Activated CD8-positive, alpha-beta memory T cell treated with anti-CD3 and anti-CD28 coated beads, Interleukin-2, amount 10 ng/mL, durations not matched to agents 7 days and 5 days (primary cell): ENCODE results near the gene ZNF530. TPM values are rescaled to one million over a fixed set of nuclear protein-coding genes. Genes with fewer than 3 reads are reported as not detected.

Experiments used
- ATAC-seq: fragments of 150-1000 bp; cut with Tn5 transposase; one replicate; pipeline ENCODE4 v1.10.0; 2021; ENCODE audit warnings: moderate library complexity
- CTCF ChIA-PET: fragments of 350-600 bp; sonication (Branson Sonifier 250); formaldehyde crosslinking; loops from one replicate; lab custom pipeline; 2021; ENCODE audit warnings: antibody characterized with exemption; lab: Charles Lee
- DNase-seq: peaks from one replicate; pipeline ENCODE4 v3.0.0-alpha.2; 2020
- H3K27ac Mint-ChIP-seq: one replicate; pipeline ENCODE4 v1.8.0; 2021; ENCODE audit warnings: mild to moderate bottlenecking, mixed read lengths
- H3K27me3 Mint-ChIP-seq: one replicate; pipeline ENCODE4 v1.8.0; 2021; ENCODE audit warnings: mixed read lengths
- H3K36me3 Mint-ChIP-seq: one replicate; pipeline ENCODE4 v1.8.0; 2021; ENCODE audit warnings: mild to moderate bottlenecking, mixed read lengths
- H3K4me1 Mint-ChIP-seq: one replicate; pipeline ENCODE4 v1.8.0; 2021; ENCODE audit warnings: mixed read lengths
- H3K4me3 Mint-ChIP-seq: one replicate; pipeline ENCODE4 v1.8.0; 2021; ENCODE audit warnings: mild to moderate bottlenecking, moderate library complexity, mixed read lengths
- H3K9me3 Mint-ChIP-seq: one replicate; pipeline ENCODE4 v1.8.0; 2022; ENCODE audit warnings: low read depth, mixed read lengths
- total RNA-seq, 2 experiments: library from RNA; stranded (reverse); gene quantifications; one replicate each; pipeline ENCODE4 v1.2.3, GENCODE V29; 2021

Gene ZNF530
- 10 to 100 TPM; 10.6 to 12.4 TPM for total RNA-seq

DNA sequence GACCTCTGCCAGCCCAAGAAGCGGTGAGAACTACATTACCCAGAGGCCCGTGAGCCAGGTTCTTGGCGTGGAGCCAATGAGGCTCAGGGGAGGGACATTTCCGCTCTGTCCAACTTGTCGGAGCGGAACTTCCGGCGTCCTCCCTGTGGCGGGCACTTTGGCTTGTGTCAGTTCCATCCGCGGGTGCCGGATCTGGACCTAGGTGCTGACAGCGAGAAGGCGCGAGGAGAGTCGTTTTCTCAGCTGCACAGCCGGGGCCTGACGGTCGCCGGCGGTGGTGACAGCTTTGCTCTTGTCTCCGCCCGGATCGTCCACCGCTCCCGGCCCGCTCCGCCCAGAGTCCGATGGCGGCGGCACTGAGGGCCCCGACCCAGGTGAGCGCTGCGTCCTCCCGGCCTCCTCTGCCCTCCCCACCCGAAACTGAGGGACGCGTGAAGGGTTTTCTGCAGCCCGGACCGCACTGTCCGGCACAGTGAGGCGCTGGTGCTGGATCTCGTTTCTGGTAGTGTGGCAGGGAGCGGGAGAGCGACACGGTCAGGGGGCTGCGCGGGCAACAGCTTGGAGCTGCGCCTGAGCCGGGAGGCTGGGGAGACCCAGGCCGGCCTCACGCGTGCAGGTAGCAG is at the start of gene ZNF530:
Gene ZNF530, plus strand, starts transcription at position 125 of the 623 bp plus-strand sequence. CDS start 4,461 bp downstream, outside the sequence.
- CTCF ChIA-PET, result interaction anchor here (1.2 to 1.4 kb wide), 3 partner anchors 14 to 82 kb away, joined by 3 to 5 read pairs (median 3); partner anchors contain the start of genes ZNF134, ZNF211 and ZNF551

DNA sequence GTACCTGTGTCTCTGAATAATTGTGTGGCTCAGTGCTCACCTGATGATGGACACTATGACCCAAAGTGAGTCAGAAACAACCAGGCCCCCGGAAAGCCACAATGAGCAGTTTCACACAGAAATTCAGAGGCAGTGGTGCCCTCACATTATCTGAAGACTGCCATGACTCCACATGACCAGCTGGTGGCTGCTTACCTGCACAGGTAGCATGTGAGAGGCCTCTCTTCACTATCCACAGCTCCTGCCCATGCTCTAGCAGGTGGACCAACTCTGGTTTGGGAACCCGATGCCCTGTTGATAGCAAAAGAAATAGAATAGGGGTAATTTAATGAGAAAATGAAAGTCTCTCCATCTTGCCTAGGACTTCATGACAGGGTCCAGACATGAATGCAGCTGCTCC is 47.3 kb upstream of the ZNF530 start:
- no peak overlapping the region for H3K4me3 Mint-ChIP-seq
- CTCF ChIA-PET, result no interaction called here
- peaks cover 96% of the 10 kb centered on the region for H3K36me3 Mint-ChIP-seq
- no peaks in the 10 kb centered on the region for H3K27me3 Mint-ChIP-seq
- peaks cover 57% of the 10 kb centered on the region for H3K9me3 Mint-ChIP-seq
- H3K27ac Mint-ChIP-seq, result no peak overlapping the region
- ATAC-seq (no peak), DNase-seq (no peak)
- no peaks in the 10 kb centered on the region for H3K4me1 Mint-ChIP-seq

More for the DNA sequence above, at the start of gene ZNF530:
- H3K27me3 Mint-ChIP-seq, result no peaks in the 10 kb centered on the region
- peaks cover 17% of the 10 kb centered on the region for H3K4me1 Mint-ChIP-seq
- ATAC-seq (peak; percentile 99), DNase-seq (peak; percentile 94)
- peak within 1 kb of the TSS; percentile 78 for H3K27ac Mint-ChIP-seq
- peaks cover 31% of the 10 kb centered on the region for H3K9me3 Mint-ChIP-seq
- H3K36me3 Mint-ChIP-seq, result peaks cover 42% of the 10 kb centered on the region
- H3K4me3 Mint-ChIP-seq, result peak within 1 kb of the TSS; percentile 80

DNA sequence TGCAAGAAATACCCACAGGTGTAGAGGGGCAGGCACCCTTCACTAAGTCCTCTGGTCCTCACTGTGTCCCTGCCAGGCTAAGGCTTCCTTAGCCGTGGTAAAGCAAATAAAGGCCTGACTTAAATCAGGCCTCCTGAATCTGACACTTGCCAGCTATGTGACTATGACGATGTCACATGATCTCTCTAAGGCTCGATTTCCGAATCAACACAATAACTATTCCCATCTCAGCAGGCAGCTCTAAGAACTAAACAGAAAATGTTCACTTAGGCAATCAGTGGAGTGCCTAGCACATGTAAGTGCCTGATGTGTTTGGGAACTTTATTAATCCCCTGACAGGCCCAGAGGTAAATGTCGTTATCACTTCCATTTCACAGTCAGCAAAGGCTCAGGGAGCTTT is 42.0 kb upstream of the ZNF530 start:
- CTCF ChIA-PET, result no interaction called here
- Mint-ChIP-seq H3K36me3 (peaks cover 69% of the 10 kb centered on the region), H3K4me1 (peaks cover 25% of the 10 kb centered on the region), H3K9me3 (peaks cover 26% of the 10 kb centered on the region), H3K27ac (no peak overlapping the region), H3K4me3 (no peak overlapping the region), H3K27me3 (no peaks in the 10 kb centered on the region)
- DNase-seq (no peak), ATAC-seq (no peak)

DNA sequence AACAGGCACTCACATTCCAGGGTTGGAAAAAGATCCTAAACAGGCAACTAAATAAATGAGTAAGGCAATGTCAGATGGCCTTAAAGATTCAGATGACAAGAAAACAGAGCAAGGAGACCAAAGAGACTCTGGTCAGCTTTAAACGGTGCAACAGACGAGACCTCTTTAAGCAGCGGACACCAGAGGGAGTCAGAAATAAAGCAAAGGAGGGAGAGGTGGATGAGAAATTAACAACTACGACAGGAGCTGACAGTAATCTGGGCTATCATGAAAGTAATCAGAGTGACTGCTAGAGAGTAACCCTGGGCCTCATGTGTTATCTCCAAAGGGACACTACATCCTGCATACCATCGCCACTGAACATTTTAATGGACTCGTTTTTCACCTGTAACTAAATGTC is 41.2 kb upstream of the ZNF530 start:
- peak overlapping the region; percentile 90 for H3K27ac Mint-ChIP-seq
- CTCF ChIA-PET, result no interaction called here
- DNase-seq (no peak), ATAC-seq (no peak)
- H3K9me3 Mint-ChIP-seq, result peaks cover 27% of the 10 kb centered on the region
- peak overlapping the region; percentile 93 for H3K4me3 Mint-ChIP-seq
- H3K36me3 Mint-ChIP-seq, result peaks cover 61% of the 10 kb centered on the region
- H3K27me3 Mint-ChIP-seq, result no peaks in the 10 kb centered on the region
- peaks cover 25% of the 10 kb centered on the region for H3K4me1 Mint-ChIP-seq

DNA sequence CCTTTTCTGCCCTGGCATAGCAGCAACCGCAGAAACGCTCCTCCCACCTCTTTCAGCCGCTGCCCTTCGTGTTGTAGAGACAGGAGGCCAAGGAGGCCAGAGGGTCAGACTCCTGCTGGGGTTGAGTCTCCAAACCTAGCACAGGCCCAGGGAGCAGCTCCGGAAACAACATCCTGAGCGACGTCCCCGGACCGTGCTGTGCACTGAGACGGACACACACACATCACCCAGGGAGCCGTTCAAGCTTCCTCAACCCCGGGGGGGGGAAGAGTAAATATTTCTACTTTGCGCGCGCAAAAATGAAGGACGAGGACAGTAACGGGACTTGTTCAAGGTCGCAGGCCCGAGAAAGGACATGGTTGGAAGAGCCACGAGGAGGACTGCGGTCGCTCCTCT is 40.7 kb upstream of the ZNF530 start:
- Mint-ChIP-seq H3K27ac (peak overlapping the region; percentile 90), H3K4me1 (peaks cover 25% of the 10 kb centered on the region), H3K36me3 (peaks cover 56% of the 10 kb centered on the region), H3K4me3 (peak overlapping the region; percentile 93), H3K27me3 (no peaks in the 10 kb centered on the region), H3K9me3 (peaks cover 29% of the 10 kb centered on the region)
- ATAC-seq (peak; percentile 33), DNase-seq (peak; percentile 43)
- CTCF ChIA-PET, result no interaction called here

DNA sequence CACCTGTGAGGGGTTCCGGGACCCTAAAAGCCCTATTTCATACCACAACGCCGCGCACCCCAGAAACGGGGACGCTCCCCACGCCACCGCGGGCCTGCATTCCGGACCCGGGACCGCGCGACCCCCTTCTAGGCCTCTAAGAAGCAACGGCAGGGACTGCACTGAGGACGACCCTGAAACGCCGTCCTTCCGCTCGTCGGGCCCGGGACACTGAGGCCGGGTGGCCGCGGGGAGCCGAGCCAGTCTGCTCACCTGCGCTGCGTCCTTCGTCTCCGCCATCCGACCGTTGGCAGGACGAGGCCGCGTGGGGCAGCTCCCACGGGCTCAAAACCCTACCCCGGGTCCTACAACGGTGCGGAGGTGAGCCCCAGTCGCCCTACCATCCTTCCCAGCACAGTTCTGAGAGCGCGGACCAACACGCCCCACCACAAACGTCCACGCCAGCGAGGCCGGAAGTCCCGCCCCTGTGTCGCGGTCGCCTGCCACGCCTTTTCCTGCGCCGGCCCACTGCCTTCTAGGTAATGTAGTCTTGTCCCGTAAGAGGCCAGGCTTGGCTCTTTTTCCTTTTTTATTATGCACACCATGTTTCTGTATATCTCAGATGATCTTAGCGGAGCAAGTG is 40.2 kb upstream of the ZNF530 start, which contains the start of gene ZNF550:
Gene ZNF550, minus strand, starts transcription at position 460 of the 622 bp plus-strand sequence. Its CDS starts 181 bp downstream, at position 279.
- Mint-ChIP-seq H3K36me3 (peaks cover 51% of the 10 kb centered on the region), H3K27ac (peak within 1 kb of the TSS; percentile 90), H3K27me3 (no peaks in the 10 kb centered on the region), H3K4me1 (peaks cover 25% of the 10 kb centered on the region), H3K4me3 (peak within 1 kb of the TSS; percentile 93), H3K9me3 (peaks cover 27% of the 10 kb centered on the region)
- CTCF ChIA-PET, result no interaction called here
- peak; percentile 99 for ATAC-seq
- DNase-seq, result peak; percentile 90

DNA sequence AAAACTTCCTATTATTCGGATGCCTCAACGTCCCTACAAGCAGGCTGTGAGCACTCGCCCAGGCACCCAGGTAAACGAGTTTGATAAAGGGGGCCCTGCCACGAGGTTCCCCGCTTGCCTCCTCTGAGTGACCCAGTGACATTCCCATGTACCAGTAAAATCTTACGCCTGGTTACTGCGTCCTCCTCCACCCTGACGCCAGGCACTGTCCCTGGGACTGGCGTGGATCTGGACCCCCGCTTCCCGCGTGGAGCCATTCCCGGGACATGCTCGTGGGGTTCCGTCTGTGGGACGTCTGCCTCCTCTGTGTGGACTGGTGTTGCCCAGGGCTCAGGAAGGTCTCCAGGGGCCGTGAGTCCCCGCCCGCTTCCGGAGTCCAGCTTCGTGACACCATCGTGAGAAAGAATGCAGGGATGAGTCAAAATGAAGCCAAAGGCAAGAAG is 39.6 kb upstream of the ZNF530 start:
- CTCF ChIA-PET, result no interaction called here
- Mint-ChIP-seq H3K9me3 (peaks cover 25% of the 10 kb centered on the region), H3K27me3 (no peaks in the 10 kb centered on the region), H3K4me3 (peak overlapping the region; percentile 93), H3K27ac (peak overlapping the region; percentile 90), H3K36me3 (peaks cover 45% of the 10 kb centered on the region), H3K4me1 (peaks cover 25% of the 10 kb centered on the region)
- ATAC-seq (no peak), DNase-seq (no peak)

DNA sequence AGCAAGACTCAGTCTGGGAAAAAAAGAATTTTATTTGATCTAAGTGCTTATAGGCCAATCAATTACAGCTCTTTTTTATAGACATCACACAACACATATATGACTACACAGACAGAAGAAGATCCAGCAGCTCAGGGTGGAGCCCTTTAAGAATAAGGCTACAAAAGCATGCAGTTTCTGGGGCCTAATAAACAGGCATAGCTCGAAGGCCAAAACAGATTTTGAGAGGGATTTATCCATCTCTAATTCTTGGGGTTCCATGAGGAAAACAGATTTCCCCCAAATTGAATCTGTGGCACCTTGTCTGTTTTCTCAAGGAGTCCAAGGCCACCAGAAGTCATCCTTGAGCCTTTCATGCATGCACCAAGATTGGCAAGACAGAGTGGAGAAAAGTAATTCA is 36.1 kb upstream of the ZNF530 start:
- Mint-ChIP-seq H3K9me3 (peaks cover 32% of the 10 kb centered on the region), H3K4me3 (no peak overlapping the region), H3K27ac (no peak overlapping the region), H3K36me3 (peaks cover 19% of the 10 kb centered on the region), H3K27me3 (no peaks in the 10 kb centered on the region), H3K4me1 (peaks cover 16% of the 10 kb centered on the region)
- DNase-seq (no peak), ATAC-seq (no peak)
- CTCF ChIA-PET, result no interaction called here

DNA sequence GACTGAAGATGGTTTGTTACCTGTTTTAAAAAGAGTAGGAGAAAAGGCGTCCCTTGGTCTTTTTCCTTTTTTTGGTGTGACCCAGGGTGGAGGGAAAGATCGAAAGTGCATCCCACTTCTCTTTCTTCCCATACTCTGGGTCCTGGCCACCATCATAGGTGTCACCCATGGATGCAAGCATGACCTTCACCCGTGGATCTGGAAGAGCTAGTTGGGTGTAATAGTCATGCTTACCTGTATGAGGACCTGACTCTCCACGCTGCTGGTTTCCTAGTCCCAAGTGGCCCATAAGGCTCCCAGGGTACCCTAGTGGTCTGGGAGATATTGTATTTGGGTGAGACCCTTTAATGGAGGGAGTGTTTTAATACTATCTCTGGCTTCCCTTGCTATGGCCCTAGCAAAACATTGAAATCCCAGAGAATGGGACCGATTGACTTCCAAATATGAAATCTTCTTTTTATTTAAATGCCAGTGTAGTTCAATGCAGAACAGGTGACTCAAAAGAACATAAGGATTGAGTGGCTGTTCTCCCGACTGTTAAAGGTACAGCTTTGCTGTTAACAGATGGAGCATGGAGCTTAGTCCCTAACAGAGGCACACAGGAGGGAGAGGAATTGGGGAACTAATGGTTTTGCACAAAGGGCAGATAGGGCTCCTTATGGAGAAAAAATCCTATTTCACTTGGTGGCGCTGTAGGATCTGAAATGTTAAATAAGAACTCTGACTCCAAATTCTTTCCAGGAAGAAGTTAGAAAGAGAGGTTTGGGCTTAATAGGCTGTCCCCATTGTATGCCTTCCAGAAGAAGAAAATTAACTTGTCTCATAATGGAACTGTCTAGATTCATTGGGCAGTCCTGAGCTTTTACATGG is 33.1 kb upstream of the ZNF530 start:
- Mint-ChIP-seq H3K27me3 (no peaks in the 10 kb centered on the region), H3K36me3 (peaks cover 16% of the 10 kb centered on the region), H3K4me3 (no peak overlapping the region), H3K27ac (no peak overlapping the region), H3K4me1 (no peaks in the 10 kb centered on the region), H3K9me3 (peaks cover 40% of the 10 kb centered on the region)
- CTCF ChIA-PET, result no interaction called here
- no peak for ATAC-seq
- DNase-seq, result peak; percentile 34

DNA sequence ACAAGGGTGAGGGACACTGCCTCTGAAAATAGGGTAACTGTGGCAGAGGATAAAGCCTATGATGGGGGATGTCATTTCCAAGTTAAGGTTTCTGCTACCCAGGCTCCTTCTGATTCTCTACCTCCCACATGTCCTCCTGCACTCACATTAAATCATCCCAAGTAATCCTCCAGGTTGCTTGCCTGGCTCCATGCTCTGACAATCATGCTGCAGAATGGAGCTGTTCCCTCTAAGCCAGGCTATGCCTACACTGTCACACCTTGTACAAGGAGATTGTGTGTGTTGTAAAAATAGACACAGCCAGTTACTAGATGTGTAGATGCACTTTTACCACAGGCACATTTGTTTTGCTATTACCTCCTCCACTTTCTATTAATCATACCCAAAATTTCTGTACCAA is 29.0 kb upstream of the ZNF530 start:
- no peak overlapping the region for H3K4me3 Mint-ChIP-seq
- H3K27ac Mint-ChIP-seq, result no peak overlapping the region
- no peaks in the 10 kb centered on the region for H3K4me1 Mint-ChIP-seq
- H3K36me3 Mint-ChIP-seq, result peaks cover 54% of the 10 kb centered on the region
- H3K27me3 Mint-ChIP-seq, result no peaks in the 10 kb centered on the region
- no peak for ATAC-seq
- CTCF ChIA-PET, result no interaction called here
- H3K9me3 Mint-ChIP-seq, result peaks cover 56% of the 10 kb centered on the region
- DNase-seq, result no peak

DNA sequence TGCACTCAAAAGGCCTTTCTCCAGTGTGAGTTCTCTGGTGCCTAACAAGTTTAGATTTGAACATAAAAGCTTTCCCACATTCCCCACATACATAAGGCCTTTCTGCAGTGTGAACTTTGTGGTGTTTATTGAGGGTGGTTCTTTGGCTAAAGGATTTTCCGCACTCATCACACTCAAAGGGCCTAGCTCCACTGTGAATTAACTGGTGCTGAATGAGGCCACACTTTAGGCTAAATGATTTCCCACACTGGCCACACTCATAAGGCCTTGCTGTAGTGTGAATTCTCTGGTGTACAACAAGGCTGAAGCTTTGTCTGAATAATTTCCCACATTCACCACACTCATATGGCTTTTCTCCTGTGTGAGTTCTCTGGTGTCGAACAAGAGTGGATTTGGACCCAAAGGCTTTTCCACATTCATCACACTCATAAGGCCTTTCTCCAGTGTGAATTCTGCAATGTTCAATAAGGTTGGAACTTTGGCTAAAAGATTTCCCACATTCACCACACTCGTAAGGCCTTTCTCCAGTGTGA is 27.2 kb upstream of the ZNF530 start:
- H3K4me1 Mint-ChIP-seq, result peaks cover 3% of the 10 kb centered on the region
- DNase-seq, result no peak
- no peak overlapping the region for H3K27ac Mint-ChIP-seq
- no peaks in the 10 kb centered on the region for H3K27me3 Mint-ChIP-seq
- no peak overlapping the region for H3K4me3 Mint-ChIP-seq
- ATAC-seq, result no peak
- CTCF ChIA-PET, result no interaction called here
- H3K36me3 Mint-ChIP-seq, result peaks cover 65% of the 10 kb centered on the region
- H3K9me3 Mint-ChIP-seq, result peaks cover 48% of the 10 kb centered on the region

DNA sequence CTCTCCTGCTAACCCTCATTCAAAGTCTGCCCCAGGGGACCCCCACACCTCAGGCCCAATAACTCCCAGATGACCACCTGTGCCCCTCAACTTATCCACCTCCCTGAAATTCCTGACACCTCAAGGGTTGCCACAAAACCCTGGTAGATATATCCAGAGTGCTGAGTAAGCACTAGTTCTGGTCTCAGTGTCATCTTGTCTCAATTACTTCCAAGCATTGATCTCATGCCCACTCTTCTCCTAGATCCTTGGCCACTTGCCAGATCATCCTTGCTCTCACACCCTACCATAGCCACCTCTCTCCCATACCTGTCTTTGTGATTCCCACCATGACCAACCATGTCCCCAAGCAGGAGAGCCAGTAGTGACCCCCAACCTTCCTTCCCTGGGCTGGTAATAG is 23.0 kb upstream of the ZNF530 start:
- CTCF ChIA-PET, result no interaction called here
- H3K9me3 Mint-ChIP-seq, result peaks cover 42% of the 10 kb centered on the region
- DNase-seq (no peak), ATAC-seq (no peak)
- peaks cover 12% of the 10 kb centered on the region for H3K4me1 Mint-ChIP-seq
- no peak overlapping the region for H3K27ac Mint-ChIP-seq
- H3K27me3 Mint-ChIP-seq, result no peaks in the 10 kb centered on the region
- H3K36me3 Mint-ChIP-seq, result peaks cover 68% of the 10 kb centered on the region
- no peak overlapping the region for H3K4me3 Mint-ChIP-seq
